Glutamatergic neuron (in vitro differentiated cells): ENCODE data around the gene WWOX. TPM values are rescaled to one million over a fixed set of nuclear protein-coding genes. Genes with fewer than 3 reads are reported as not detected.

Experiments
- DNase-seq: peaks from one replicate; pipeline ENCODE4 v3.0.0; 2022
- H3K27ac Mint-ChIP-seq: one replicate; pipeline ENCODE4 v1.8.0; 2020; ENCODE audit warnings: mild to moderate bottlenecking, mixed read lengths, inconsistent platforms; ENCODE audit not compliant: unreplicated experiment
- H3K27me3 Mint-ChIP-seq: one replicate; pipeline ENCODE4 v1.8.0; 2020; ENCODE audit warnings: mild to moderate bottlenecking, moderate library complexity, mixed read lengths, inconsistent platforms; ENCODE audit not compliant: unreplicated experiment
- H3K36me3 Mint-ChIP-seq: one replicate; pipeline ENCODE4 v1.8.0; 2020; ENCODE audit warnings: mild to moderate bottlenecking, mixed read lengths, inconsistent platforms; ENCODE audit not compliant: unreplicated experiment
- H3K4me1 Mint-ChIP-seq: one replicate; pipeline ENCODE4 v1.8.0; 2020; ENCODE audit warnings: mild to moderate bottlenecking, low read depth, mixed read lengths, inconsistent platforms; ENCODE audit not compliant: unreplicated experiment
- H3K4me3 Mint-ChIP-seq: one replicate; pipeline ENCODE4 v1.8.0; 2020; ENCODE audit warnings: mild to moderate bottlenecking, mixed read lengths, inconsistent platforms; ENCODE audit not compliant: unreplicated experiment
- H3K9me3 Mint-ChIP-seq: one replicate; pipeline ENCODE4 v1.8.0; 2020; ENCODE audit warnings: mild to moderate bottlenecking, moderate library complexity, mixed read lengths, inconsistent platforms; ENCODE audit not compliant: unreplicated experiment
- CTCF ChIP-seq: fragments of 200-600 bp; sonication (generic); IDR thresholded peaks from one replicate; pipeline ENCODE4 v1.5.0; 2021; ENCODE audit not compliant: partially characterized antibody, unreplicated experiment
- total RNA-seq: library from RNA; stranded (reverse); fragmentation: NEBNext Ultra II Directional; extraction: Animal tissue kit (Norgen Biotek cat#: 25700); gene quantifications from one replicate; pipeline ENCODE4 v1.2.1, GENCODE V29; 2021; ENCODE audit not compliant: unreplicated experiment

Gene WWOX
- total RNA-seq, 1 donor from 2014 or later: 10.3 TPM

GRCh38 chr16:78584213-78584860 lies 484.9 kb downstream of the WWOX start:
- no peaks in the 10 kb centered on the region for H3K4me1 Mint-ChIP-seq
- no peak overlapping the region for H3K4me3 Mint-ChIP-seq
- H3K9me3 Mint-ChIP-seq: no peaks in the 10 kb centered on the region
- H3K27me3 Mint-ChIP-seq: no peaks in the 10 kb centered on the region
- no peak for DNase-seq
- H3K27ac Mint-ChIP-seq: no peak overlapping the region
- H3K36me3 Mint-ChIP-seq: no peaks in the 10 kb centered on the region
- no peak for TF ChIP-seq CTCF

DNA sequence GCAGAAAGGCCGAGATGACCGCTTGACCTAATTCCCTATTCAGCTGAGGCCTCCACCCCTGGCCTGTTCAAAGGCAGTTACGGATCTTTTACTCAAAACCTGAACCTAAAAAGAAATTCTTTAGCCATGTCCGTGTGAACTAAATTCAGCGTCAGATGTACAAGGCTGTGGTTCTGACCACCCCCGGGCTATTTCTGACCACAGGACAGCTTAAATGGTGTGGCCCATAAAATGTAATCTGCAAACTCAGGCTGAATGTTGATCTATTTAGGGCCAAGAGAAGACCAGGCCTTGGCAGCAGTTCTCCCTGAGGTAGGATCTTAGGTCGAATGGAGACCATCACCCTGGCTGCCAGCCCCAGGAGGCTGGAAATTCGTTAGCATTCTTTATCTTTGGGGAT lies 485.5 kb downstream of the WWOX start:
- Mint-ChIP-seq H3K4me3 (no peak overlapping the region), H3K4me1 (no peaks in the 10 kb centered on the region), H3K36me3 (no peaks in the 10 kb centered on the region), H3K27me3 (no peaks in the 10 kb centered on the region), H3K27ac (no peak overlapping the region), H3K9me3 (no peaks in the 10 kb centered on the region)
- no peak for TF ChIP-seq CTCF
- no peak for DNase-seq

DNA sequence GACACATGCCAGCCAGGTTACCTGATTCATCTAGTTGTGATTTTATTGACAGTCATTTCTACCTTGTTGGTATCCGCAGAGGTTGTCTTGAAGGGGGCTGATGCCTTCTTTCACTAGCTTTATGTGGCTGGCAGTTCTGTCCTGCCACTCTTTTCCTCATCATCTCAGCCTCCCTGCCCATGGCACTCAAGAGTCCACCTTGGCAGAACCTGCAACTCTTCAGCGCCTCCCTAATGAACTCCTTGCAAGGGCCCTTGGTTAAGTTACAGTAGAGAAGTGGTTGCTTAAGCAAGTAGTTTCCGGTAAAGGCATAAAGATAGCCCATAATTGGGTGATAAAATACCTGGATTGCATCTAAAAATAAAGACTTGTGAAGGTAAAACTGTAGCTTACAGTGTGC lies 489.9 kb downstream of the WWOX start:
- Mint-ChIP-seq H3K4me1 (no peaks in the 10 kb centered on the region), H3K36me3 (no peaks in the 10 kb centered on the region), H3K27ac (no peak overlapping the region), H3K9me3 (no peaks in the 10 kb centered on the region), H3K27me3 (peaks cover 2% of the 10 kb centered on the region), H3K4me3 (no peak overlapping the region)
- no peak for DNase-seq
- no peak for TF ChIP-seq CTCF

GRCh38 chr16:78591682-78592103 lies 492.2 kb downstream of the WWOX start:
- Mint-ChIP-seq H3K27ac (no peak overlapping the region), H3K9me3 (no peaks in the 10 kb centered on the region), H3K27me3 (peaks cover 2% of the 10 kb centered on the region), H3K36me3 (no peaks in the 10 kb centered on the region), H3K4me1 (no peaks in the 10 kb centered on the region), H3K4me3 (no peak overlapping the region)
- TF ChIP-seq CTCF: no peak
- DNase-seq: no peak

- no peaks in the 10 kb centered on the region for H3K4me1 Mint-ChIP-seq
- no peak overlapping the region for H3K4me3 Mint-ChIP-seq
- no peak for TF ChIP-seq CTCF
- H3K27me3 Mint-ChIP-seq: peaks cover 2% of the 10 kb centered on the region
- H3K9me3 Mint-ChIP-seq: no peaks in the 10 kb centered on the region
- no peaks in the 10 kb centered on the region for H3K36me3 Mint-ChIP-seq
- DNase-seq: no peak
- no peak overlapping the region for H3K27ac Mint-ChIP-seq
Measured at GRCh38 chr16:78592111-78592510, 492.7 kb downstream of the WWOX start.
